HG03558 (cell line): Measurements from ENCODE around the gene FANCC.

Experiments
- ATAC-seq: cut with Tn5 transposase; IDR thresholded peaks from one replicate; pipeline ENCODE4 v1.9.1; 2021; ENCODE audit warnings: moderate number of reproducible peaks; ENCODE audit not compliant: unreplicated experiment; ENCODE audit errors: extremely low read depth

FANCC gene

DNA sequence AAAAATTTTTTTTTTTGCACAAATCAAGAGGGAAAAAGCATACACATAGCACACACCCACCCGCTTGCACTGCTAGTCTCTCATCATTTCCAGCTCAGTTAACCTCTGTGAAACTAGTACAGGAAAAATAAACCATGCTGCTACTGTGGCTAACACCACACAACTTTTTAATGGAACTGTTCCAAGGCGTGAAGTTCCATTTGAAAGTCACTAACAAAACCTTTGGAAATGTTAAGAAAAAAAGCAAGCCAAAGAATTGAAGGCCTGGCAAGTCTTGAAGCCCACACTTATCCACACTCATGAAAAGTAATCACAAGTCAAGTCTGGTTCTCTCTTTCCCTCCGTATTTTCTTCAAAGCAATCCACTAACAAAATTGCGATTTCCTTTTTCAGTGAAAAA lies 116.3 kb downstream of the FANCC start:
- no peak for ATAC-seq

DNA sequence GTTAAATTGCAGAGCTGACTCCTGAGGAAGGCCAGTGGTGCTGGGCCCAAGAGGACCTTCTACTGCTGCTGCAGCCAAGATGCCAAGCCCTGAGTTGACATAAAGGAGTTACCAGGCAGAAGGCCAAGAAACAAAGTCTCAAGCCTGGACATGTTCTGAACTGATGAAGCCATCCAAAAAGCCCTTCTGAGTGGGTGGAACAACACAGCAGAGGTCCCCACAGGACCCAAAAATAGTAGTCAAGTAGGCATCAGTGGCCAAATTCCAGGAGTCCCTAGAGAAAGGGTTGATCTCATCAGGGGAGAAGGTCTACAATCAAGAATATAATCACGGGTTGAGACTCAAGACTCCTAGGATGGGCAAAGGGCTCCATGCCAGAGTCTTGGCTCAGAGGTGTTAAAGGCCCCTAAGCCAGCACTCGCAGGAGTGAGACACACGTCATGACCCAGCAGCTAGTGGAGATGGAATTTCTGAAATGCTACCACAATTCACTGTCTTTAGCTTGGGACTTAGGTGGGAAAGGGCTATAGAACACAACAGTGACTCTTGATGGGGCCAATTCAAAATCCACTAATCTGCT lies 119.7 kb downstream of the FANCC start:
- no peak for ATAC-seq

DNA sequence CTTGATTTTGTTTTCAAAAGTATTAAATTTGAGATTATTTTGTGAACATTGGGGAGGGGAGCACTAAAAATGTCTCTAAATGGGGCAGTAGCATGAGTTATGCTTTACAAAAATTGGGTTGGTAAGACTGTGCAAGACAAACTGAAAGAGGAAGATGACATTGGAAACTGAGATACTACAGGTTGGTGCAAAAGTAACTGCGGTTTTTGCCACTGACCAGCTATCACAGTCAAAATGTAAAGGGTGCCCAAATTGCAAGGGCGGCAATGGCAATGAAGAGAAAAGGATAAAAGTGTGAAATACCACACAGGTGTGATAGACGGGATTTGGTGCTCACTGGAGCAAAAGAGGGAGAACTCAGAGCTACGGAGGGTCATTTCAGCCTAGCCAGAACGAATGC lies 124.0 kb downstream of the FANCC start:
- ATAC-seq, result no peak

DNA sequence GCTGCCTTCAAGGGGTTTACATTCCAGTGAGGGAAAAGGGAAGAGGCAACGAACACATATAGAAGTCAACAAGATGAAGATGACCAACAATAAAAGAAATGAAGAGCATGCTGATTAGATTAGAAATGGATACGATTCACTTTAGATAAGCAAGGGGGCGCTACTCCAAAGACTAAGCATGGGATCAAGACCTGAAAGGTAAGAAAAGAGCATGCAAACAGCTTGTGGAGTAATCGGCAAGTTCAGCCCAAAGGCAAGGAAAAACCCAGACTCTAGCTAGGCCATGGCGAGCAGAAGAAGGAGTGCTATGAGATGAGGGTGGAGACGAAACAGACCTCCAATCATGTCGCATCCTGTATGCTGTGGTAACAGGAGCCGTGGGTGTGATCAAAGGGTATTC lies 124.4 kb downstream of the FANCC start:
- ATAC-seq, result no peak

DNA sequence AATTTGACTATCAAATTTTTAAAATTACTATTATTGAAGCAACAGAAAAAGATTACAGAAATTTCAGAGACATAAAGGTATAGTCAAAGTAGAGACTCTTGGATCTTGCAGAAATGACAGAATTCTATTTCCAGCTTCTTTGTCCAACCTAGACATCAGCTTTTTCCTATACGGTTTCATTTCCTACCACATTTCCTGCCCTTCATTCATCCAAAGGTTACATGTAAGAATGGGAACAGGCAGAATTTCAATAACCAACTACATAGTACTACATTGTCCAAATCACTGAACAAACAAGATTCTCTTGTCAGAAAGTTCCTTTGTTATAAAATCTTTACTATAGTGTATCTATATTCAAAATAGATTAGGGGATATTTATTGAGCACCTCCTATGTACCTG lies 124.9 kb downstream of the FANCC start:
- ATAC-seq, result no peak

DNA sequence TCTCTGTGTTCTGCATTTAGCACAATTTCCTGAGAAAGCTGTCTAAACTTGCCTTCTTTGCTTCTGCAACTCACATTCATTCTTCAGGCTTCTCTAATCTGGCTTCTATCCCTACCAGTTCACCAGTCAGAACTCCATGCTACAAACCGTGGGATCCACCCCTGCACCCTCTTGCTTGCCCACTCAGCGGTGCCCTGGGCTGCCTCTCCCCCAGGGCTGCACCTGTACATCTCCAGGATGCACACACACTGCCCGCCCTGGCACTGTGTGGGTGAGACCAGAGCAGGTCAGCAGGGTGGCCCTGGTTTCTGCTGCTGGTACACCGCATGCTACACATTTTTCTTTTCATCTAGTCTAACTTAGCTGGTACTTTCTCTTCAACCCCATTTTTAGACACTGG lies 127.1 kb downstream of the FANCC start:
- ATAC-seq, result no peak

DNA sequence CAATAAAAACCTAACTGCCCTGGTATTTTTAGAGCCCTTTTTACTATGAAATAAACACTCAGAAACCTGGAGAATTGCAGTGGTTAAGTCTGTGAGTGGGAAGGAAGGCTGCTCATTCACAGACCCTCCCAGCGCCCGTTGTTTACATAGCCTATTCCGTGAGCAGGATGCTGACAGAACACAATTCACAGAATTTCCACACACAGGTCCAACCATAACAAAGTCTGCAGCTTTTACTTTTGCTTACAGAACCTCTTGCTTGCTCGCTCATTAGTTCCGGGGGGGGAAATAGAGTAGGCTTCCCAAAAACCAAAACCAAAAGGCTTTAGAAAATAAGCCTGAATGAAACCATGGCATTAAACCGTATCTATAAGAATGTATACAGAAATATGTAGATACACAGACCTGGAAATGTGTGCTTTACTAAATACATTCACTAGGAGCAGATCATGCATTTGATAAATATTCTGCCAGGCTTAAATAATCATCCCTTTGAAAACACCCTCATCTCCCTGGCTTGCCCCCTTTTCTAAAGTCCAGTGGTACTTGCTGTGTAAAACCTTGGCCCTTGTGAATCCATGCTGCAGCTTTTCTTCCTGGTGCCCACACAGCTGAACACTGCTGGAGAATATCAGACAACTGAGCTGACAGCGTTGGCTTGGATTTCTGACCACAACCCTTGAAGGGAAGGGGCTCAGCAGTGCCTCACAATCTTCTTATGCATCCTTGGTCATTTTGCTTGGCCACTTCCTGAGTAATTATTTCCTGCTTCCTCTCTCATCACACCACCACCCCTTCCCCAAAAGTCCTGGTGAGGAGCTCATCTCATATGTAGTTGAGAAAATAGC lies 128.0 kb downstream of the FANCC start:
- ATAC-seq, result no peak

DNA sequence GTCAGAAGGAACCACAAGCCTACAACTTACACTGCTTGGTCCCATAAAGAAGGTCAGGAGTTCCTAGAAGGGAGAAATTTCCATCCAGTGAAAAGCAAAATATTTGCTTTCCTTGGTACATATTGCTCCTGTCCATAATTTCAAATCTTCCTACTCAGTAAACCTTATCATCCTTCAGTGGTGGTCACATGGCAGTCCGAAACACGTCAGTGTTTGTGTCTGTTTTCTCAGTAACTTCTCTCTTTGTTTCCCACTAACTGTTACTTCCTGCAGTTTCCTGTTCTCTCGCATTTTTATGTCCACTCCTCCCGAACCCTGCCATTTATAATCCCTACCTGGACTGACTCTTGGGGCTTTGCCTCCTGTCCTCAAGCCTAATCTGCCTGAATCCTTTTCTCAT lies 129.1 kb downstream of the FANCC start:
- ATAC-seq, result no peak

DNA sequence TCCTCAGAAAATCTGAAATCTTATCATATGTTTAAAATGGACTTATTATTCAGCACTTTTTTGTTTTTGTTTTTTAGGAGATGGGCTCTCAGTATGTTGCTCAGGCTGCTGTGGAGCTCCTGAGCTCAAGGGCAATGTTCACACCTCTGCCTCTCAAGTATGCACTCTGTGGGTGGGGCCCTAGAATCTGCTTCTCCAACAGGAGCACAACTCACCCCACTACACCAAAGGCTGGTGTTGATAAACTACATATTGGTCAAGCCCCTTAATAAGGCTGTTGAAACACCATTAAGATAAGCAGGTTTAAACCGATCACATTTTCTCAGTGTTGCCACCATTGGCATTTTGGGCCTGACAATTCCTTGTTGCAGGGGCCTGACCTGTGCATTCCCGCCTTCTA lies 131.6 kb downstream of the FANCC start:
- no peak for ATAC-seq

DNA sequence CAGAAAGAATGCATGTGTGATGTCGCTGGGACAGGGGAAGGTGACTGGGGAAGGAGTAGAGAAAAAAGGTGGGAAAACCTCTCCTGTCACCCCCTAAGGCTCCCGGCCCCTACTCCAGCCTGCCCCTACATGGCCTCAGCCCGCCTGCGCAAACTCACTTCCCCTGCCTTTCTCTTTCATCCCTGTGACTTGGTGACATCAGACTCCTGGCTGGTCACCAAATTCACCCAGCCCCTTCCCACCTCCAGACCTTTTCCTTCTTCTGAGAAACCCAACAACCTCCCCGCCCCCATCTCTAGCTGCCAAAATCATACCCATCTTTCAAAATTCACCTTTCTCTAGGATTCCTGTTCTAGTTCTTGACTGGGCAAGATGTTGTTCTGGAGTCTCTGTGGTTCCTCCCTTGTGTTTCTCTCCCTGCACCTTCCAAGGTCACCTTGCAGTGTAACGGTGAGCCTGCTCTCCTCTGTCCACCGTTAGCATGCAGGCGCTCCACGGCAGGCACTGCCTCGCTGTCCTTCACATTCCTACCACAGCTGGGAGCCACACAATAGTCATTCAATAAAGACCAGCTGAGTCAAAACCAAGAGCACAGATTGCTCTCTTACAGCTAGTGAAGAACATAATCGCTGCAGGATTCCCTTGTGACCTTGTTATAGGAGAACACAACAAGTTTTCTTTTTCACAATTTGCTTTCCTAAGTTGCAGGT lies 134.5 kb downstream of the FANCC start:
- no peak for ATAC-seq

DNA sequence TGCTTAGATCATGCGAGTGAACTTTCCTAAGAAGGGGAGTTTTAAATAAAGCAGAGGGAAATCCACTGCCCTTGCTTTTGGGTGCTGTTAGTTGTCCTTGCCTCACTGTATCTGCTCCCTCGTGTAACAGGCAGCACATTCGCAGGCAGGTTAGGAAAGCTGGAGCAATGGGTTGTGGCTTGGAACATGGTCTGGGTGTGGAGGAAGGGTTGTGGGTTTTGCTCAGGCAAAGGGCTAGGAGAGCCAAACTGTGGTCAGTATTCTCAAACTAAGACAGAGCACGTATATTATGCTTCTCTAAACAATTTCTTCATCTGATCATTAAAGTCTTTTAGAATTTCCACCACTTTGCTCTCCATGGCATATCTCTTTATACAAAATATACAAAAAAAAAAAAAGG lies 135.7 kb downstream of the FANCC start:
- no peak for ATAC-seq

DNA sequence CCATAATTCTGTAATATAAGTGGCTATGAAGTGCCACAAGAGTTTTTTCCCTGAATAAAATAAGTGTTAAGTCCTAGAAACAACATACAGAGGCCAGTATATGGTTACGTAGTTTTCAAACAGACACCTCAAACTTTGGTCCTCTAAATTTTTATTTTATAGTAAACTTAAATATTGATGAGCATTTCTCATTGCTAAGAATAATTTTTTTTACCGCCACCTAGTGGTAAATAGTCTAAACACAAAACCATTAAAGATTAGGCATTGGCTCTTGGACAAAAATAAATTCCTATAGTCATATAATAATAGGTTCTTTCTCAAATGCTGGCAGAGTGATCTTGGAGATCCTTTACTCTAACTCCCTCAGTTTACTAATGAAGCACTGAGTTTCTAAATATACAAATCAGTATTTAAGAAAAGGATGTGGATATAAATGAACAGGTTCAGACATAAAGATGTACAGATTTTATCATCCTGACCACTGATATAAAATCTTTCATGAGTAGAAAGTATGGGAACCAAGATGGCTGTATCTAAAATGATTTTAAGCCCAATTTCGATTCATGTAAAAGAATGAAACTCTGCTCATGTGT lies 136.2 kb downstream of the FANCC start:
- no peak for ATAC-seq

DNA sequence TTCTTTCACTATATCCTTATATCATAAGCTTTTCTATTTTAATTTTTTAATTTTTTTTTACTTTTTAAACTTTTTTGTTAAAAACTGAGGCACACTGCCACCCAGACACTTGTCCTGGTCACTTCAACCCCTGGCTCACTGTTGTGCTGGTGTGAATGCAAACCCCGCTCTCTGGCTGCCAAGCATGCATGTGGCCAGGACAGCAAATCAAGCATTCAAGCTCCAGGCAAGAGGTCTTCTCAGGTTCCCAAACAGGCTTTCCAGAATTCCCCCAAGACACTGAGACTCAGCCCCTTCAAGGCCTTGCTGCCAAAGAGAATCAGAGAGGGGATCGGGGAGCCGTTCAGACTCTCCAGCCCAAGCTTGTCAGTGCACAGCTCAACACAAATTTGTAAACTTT lies 139.9 kb downstream of the FANCC start:
- ATAC-seq, result no peak

DNA sequence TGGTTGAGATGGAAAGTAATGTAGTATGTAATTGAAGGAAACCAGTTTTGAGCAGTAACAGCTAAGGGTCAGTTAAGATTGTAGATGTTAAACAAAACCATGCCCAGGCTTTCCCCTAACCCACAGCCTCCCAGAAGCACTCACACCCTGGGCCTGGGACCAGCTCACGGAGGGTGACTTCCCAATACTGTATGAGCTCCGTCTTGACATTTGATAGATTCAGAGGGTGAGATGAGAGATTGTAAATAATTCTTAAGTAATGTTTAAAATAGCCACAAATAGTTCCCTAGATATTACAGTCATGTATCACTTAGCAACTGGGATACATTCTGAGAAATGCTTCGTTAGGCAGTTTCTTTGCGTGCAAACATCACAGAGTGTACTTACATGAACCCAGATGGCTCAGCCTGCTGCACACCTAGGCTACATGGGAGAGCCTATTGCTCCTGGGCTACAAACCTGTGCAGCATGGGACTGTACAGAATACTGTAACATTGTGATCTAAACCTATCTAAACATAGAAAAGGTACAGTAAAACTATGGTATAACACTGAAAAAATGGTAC lies 140.7 kb downstream of the FANCC start:
- ATAC-seq, result no peak

DNA sequence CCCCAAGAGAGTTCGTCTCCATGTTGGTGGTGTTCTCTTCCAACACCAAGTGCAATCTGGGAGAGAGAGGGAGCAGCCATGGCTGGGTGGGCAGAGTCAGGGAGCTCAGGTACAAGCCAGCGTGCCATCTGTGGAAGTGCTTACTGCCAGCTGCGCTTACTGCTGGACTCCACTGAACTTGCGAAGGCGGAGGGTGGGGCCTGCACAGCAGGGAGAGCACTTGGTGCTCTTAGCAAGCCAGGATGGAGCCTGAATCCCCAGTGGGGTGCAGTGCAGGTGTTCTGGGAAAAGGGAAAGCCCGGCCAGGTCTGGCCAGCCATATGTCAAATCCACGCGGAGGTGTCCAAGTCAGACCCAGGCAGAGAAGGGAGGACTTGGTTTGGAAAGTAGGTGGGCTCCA lies 142.0 kb downstream of the FANCC start:
- no peak for ATAC-seq

DNA sequence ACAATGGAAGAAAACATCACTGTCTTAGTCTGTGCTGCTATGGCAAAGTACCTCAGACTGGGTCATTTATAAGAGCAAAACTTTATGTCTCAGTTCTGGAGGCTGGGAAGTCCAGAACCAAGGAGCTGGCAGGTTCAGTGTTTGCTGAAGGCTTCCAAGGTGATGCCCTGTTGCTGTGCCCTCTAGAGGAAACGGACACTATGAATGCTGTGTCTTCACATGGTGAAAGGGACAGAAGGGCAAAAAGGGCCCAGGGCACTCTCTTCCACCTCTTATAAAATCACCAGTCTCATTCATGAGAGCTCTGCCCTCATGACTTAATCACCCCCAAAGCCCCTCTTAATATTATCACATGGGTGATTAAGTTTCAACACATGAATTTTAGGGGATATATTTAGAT lies 143.5 kb downstream of the FANCC start:
- ATAC-seq, result no peak

DNA sequence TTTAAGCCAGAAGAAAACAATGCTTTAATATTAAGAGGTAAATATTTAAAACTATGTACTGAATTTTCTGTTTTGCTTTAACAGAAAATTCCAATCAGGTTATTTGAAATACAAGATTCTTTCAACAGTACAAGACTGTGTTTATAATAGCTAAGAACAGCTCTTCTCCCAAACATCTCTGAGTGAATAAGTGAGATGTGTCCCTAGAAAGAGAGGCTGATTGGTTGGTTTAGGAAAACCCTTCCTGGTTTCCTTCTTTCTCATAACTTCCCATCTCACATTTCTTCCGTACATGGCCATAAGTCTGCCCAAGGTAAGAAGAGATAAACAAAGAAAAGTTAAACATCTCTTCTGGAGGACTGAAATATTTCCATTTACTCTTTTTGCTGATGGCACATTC lies 145.9 kb downstream of the FANCC start:
- ATAC-seq, result no peak

DNA sequence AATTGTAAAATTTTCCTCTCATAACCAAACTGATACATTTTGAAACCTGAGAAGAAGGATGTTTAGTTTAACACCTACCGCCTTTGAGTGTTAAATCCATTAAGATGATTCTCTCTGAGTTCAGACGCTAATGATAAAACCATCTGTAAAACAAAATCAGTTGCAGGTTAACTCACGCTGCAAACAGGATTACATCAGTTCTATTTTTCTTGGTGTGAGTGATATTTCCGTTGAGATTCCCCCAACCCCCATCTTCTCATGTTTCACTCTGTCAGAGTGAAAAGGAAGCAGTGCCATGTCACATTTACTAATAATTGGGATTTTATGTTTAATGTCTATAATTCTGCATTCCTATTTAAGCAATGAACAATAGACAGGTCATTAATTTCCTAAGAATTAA lies 146.5 kb downstream of the FANCC start:
- ATAC-seq, result no peak

DNA sequence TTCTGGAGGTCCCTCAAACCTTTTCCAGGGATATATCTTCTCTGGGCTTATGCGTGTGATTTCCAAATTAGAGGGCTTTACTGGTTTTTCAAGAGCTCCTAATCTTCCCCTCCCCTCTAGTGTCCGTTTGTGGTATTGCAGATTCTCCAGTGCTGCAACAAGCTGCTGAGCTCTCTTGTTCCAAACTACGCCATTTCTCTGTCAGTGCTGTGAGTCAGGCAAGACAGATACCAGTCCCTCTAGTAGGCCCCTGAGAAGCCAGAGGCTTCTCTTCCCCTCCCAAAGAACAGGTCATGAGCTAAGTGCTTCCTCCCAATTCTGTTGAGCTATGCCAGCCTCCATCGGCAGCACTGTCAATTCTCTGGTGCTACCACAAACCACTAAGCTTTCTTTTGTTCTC lies 149.5 kb downstream of the FANCC start:
- ATAC-seq, result no peak

DNA sequence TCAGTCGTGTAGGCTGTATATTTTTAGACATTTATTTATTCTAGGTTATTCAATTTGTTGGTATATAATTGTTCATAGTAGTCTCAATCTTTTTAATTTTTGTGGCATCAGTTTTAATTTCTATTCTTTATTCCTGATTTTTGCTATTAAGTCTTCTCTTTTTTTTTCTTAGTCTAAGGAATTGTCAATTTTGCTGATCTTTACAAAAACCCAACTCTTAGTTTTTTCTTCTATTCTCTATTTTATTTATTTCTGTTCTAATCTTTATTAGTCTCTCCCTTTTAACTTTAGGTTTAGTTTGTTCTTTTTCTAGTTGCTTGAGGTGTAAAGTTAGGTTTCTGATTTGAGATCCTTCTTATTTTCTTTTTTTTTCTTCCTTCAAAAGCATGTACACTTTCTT lies 152.5 kb downstream of the FANCC start:
- no peak for ATAC-seq
